Breast epithelium (tissue), 4 donors: Measurements from ENCODE around the gene PTGS1. TPM values are rescaled to one million over a fixed set of nuclear protein-coding genes. Genes with fewer than 3 reads are reported as not detected.
A peak's percentile ranks its signal among the peaks of the same experiment; 100 is the strongest.

Source experiments
- DNase-seq, 2 donors: peaks; one replicate each; pipeline ENCODE4 v3.0.0-alpha.2; 2019; ENCODE audit warnings: low spot score in 2 of 2
- H3K27ac ChIP-seq, 2 donors: fragments of 200-600 bp; sonication (generic) in 1 of 2; one replicate each; pipeline ENCODE4 v1.5.1; 2016 to 2019; ENCODE audit warnings: mild to moderate bottlenecking in 1 of 2
- H3K27me3 ChIP-seq, 2 donors: fragments of 200-600 bp; sonication (generic) in 1 of 2; one replicate each; pipeline versions ENCODE4 v1.5.1 to v1.6.0; 2017 to 2019; ENCODE audit warnings: control low read depth in 1 of 2, mild to moderate bottlenecking in 1 of 2
- H3K36me3 ChIP-seq: fragments of 200-600 bp; one replicate; pipeline ENCODE4 v1.5.1; 2019
- H3K4me1 ChIP-seq, 2 donors: fragments of 200-600 bp; sonication (generic); one replicate each; pipeline ENCODE4 v1.5.1; 2016 to 2019; ENCODE audit warnings: control low read depth in 1 of 2
- H3K4me3 ChIP-seq, 3 donors: fragments of 200-600 bp; sonication (generic); 1 replicate in 2 of 3; 2 replicates in 1 of 3; pipeline ENCODE4 v1.5.1; 2016 to 2019; ENCODE audit warnings: mild to moderate bottlenecking in 3 of 3, moderate library complexity in 2 of 3
- H3K9me3 ChIP-seq, 2 donors: fragments of 200-600 bp; sonication (generic) in 1 of 2; one replicate each; pipeline ENCODE4 v1.5.1; 2016 to 2019; ENCODE audit warnings: control low read depth in 1 of 2
- POLR2A ChIP-seq: fragments of 450-650 bp; IDR thresholded peaks from one replicate; pipeline ENCODE4 v1.6.1; 2016; ENCODE audit warnings: antibody characterized with exemption, mild to moderate bottlenecking, moderate library complexity
- POLR2AphosphoS5 ChIP-seq, 3 donors: sonication (generic); formaldehyde crosslinking; IDR thresholded peaks; one replicate each; pipeline ENCODE4 v1.6.1; 2017; ENCODE audit warnings: antibody characterized with exemption in 3 of 3
- intact Hi-C: fragments of 100-400 bp; cut with DNase I; formaldehyde crosslinking; loops from one replicate; pipeline ENCODE4 v1.15.1; 2023; ENCODE audit warnings: low total_unique reads
- total RNA-seq, 3 donors: library from RNA; depleted of rRNA; stranded (reverse); fragments of >200 nt; gene quantifications; one replicate each; pipeline ENCODE4 v1.1.0, GENCODE V29; 2016
- TF ChIP-seq, protein P1 (sequence below), 3 donors: fragments of 450-650 bp; IDR thresholded peaks; one replicate each; pipeline ENCODE4 v1.5.1; 2016 to 2017; ENCODE audit warnings: antibody characterized with exemption in 3 of 3, mild to moderate bottlenecking in 3 of 3, moderate library complexity in 3 of 3

PTGS1 gene
- total RNA-seq, 3 donors from 2014 or later = 2.6 to 8.0 (median 4.5) TPM

DNA sequence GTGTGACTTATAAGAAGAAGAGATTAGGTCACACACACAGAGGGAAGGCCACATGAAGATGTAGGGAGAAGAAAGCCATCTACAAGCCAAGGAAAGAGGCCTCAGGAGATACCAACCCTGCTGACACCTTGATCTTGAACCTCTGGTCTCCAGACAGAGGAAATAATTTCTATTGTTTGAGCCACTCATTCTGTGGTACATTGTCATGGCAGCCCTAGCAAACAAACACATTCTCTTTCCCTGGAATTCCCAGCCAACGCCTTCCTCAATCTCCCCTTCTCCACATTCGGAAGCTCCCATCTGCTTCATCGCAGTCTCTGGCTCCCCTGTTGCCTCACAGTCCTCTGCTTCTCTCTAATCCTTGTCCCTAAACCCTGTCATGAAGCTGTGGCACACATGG lies 16.7 kb downstream of the PTGS1 start:
- H3K36me3 ChIP-seq = no peaks in the 10 kb centered on the region

DNA sequence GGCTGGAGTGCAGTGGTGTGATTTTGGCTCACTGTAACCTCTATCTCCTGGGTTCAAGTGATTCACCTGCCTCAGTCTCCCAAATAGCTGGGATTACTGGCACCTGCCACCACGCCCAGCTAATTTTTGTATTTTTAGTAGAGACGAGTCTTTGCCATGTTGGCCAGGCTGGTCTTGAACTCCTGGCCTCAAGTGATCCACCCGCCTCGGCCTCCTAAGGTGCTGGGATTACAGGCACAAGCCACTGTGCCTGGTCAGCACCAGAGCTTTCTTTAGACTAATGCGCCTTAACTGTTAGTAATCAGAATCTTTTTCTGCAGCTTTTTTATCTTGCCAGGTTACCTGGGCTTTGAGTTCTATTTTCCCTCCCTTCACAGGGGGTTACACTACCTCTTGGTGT lies 18.4 kb downstream of the PTGS1 start:
- DNase-seq = no peak
- H3K27me3 ChIP-seq = no peaks in the 10 kb centered on the region
- H3K4me1 ChIP-seq = peaks cover 0 to 3% of the 10 kb centered on the region in 2 donors
- H3K27ac ChIP-seq = no peak overlapping the region
- no peak overlapping the region for H3K4me3 ChIP-seq
- no peaks in the 10 kb centered on the region for H3K36me3 ChIP-seq
- no peaks in the 10 kb centered on the region for H3K9me3 ChIP-seq
- intact Hi-C loops = no loop called here
- TF ChIP-seq POLR2A = no peak
- TF ChIP-seq POLR2AphosphoS5 (IDR thresholded peaks at IDR 0.05) = no peak
- TF ChIP-seq, protein P1, sequence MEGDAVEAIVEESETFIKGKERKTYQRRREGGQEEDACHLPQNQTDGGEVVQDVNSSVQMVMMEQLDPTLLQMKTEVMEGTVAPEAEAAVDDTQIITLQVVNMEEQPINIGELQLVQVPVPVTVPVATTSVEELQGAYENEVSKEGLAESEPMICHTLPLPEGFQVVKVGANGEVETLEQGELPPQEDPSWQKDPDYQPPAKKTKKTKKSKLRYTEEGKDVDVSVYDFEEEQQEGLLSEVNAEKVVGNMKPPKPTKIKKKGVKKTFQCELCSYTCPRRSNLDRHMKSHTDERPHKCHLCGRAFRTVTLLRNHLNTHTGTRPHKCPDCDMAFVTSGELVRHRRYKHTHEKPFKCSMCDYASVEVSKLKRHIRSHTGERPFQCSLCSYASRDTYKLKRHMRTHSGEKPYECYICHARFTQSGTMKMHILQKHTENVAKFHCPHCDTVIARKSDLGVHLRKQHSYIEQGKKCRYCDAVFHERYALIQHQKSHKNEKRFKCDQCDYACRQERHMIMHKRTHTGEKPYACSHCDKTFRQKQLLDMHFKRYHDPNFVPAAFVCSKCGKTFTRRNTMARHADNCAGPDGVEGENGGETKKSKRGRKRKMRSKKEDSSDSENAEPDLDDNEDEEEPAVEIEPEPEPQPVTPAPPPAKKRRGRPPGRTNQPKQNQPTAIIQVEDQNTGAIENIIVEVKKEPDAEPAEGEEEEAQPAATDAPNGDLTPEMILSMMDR (IDR thresholded peaks at IDR 0.05) = no peak

More for the DNA sequence above, 16.7 kb downstream of the PTGS1 start:
- TF ChIP-seq, protein P1 (IDR thresholded peaks at IDR 0.05) = no peak
- TF ChIP-seq POLR2AphosphoS5 (IDR thresholded peaks at IDR 0.05) (no peak), POLR2A (no peak)
- Histone ChIP-seq H3K27ac (no peak overlapping the region), H3K4me1 (peaks cover 0 to 3% of the 10 kb centered on the region in 2 donors), H3K4me3 (no peak overlapping the region), H3K27me3 (no peaks in the 10 kb centered on the region), H3K9me3 (no peaks in the 10 kb centered on the region)
- no peak for DNase-seq
- intact Hi-C loops = no loop called here

DNA sequence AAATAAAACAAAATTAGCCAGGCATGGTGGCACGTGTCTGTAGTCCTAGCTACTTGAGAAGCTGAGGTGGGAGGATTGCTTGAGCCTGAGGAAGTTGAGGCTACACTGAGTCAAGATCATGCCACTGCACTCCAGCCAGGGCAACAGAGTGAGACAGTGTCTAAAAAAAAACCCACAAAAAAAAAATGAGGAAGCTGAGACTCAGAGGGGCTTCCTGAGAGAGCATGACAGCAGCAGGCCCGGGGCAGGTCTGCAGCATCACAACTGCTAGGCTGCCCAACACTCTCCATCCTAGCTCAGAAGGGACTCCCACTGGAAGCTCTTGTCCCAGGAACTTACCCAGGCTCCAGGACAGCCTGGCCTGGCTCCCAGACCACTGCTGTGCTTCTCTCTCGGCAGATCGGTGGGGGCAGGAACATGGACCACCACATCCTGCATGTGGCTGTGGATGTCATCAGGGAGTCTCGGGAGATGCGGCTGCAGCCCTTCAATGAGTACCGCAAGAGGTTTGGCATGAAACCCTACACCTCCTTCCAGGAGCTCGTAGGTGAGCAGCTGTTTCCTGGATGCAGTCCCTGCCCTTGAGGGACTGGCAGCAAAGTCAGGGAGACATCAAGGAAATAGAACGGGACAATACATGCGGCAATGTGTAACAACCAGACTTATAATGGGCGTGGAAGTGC lies 19.1 kb downstream of the PTGS1 start:
- Histone ChIP-seq H3K27me3 (no peaks in the 10 kb centered on the region), H3K27ac (peak overlapping the region in 1 of 2 donors; percentile 3), H3K36me3 (no peaks in the 10 kb centered on the region), H3K9me3 (no peaks in the 10 kb centered on the region), H3K4me3 (no peak overlapping the region), H3K4me1 (peaks cover 0 to 3% of the 10 kb centered on the region in 2 donors)
- TF ChIP-seq POLR2AphosphoS5 (IDR thresholded peaks at IDR 0.05) (peak in 1 of 3 donors; percentile 31), POLR2A (no peak)
- TF ChIP-seq, protein P1 (IDR thresholded peaks at IDR 0.05) = no peak
- DNase-seq = peak in 1 of 2 donors; percentile 70
- intact Hi-C loops = no loop called here

DNA sequence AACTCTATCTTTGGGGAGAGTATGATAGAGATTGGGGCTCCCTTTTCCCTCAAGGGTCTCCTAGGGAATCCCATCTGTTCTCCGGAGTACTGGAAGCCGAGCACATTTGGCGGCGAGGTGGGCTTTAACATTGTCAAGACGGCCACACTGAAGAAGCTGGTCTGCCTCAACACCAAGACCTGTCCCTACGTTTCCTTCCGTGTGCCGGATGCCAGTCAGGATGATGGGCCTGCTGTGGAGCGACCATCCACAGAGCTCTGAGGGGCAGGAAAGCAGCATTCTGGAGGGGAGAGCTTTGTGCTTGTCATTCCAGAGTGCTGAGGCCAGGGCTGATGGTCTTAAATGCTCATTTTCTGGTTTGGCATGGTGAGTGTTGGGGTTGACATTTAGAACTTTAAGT lies 21.5 kb downstream of the PTGS1 start:
- TF ChIP-seq, protein P1 (IDR thresholded peaks at IDR 0.05) = no peak
- TF ChIP-seq POLR2AphosphoS5 (IDR thresholded peaks at IDR 0.05) (no peak), POLR2A (no peak)
- Histone ChIP-seq H3K27me3 (no peaks in the 10 kb centered on the region), H3K4me1 (peaks cover 0 to 3% of the 10 kb centered on the region in 2 donors), H3K27ac (no peak overlapping the region), H3K9me3 (no peaks in the 10 kb centered on the region), H3K36me3 (no peaks in the 10 kb centered on the region), H3K4me3 (no peak overlapping the region)
- DNase-seq = no peak
- intact Hi-C loops = no loop called here

DNA sequence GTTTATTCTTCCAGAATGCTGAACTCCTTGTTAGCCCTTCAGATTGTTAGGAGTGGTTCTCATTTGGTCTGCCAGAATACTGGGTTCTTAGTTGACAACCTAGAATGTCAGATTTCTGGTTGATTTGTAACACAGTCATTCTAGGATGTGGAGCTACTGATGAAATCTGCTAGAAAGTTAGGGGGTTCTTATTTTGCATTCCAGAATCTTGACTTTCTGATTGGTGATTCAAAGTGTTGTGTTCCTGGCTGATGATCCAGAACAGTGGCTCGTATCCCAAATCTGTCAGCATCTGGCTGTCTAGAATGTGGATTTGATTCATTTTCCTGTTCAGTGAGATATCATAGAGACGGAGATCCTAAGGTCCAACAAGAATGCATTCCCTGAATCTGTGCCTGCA lies 21.9 kb downstream of the PTGS1 start:
- H3K9me3 ChIP-seq = no peaks in the 10 kb centered on the region
- DNase-seq = no peak
- TF ChIP-seq POLR2A = no peak
- TF ChIP-seq POLR2AphosphoS5 (IDR thresholded peaks at IDR 0.05) = no peak
- TF ChIP-seq, protein P1 (IDR thresholded peaks at IDR 0.05) = no peak
- H3K27me3 ChIP-seq = no peaks in the 10 kb centered on the region
- no peaks in the 10 kb centered on the region for H3K36me3 ChIP-seq
- no peak overlapping the region for H3K27ac ChIP-seq
- intact Hi-C loops = no loop called here
- no peak overlapping the region for H3K4me3 ChIP-seq
- peaks cover 0 to 3% of the 10 kb centered on the region in 2 donors for H3K4me1 ChIP-seq
